CD4-positive, alpha-beta T cell (primary cell): ENCODE data around the gene DENND6B. TPM values are rescaled to one million over a fixed set of nuclear protein-coding genes. Genes with fewer than 3 reads are reported as not detected.

ENCODE experiments used
- ATAC-seq: fragments of 200-7000 bp; cut with Tn5 transposase; one replicate; pipeline ENCODE4 v1.10.0; 2022; ENCODE audit warnings: mild to moderate bottlenecking; ENCODE audit not compliant: poor library complexity
- CTCF ChIA-PET: fragments of 350-600 bp; sonication (Branson Sonifier 250); formaldehyde crosslinking; loops from one replicate; lab custom pipeline; 2021; ENCODE audit warnings: antibody characterized with exemption, inconsistent platforms; lab: Charles Lee
- POLR2A ChIA-PET: fragments of 350-600 bp; sonication (Branson Sonifier 250); formaldehyde crosslinking; loops from one replicate; lab custom pipeline; 2021; ENCODE audit warnings: antibody characterized with exemption, inconsistent platforms; lab: Charles Lee
- DNase-seq, 14 experiments: peaks; one replicate each; pipeline ENCODE4 v3.0.0-alpha.2; 2013 to 2020; ENCODE audit warnings: mixed read lengths in 2 of 14
- H3K27ac ChIP-seq, 2 donors: one replicate each; pipeline versions ENCODE4 v1.5.1 to v1.7.0; 2013; ENCODE audit warnings: low read length in 2 of 2, low read depth in 1 of 2, mild to moderate bottlenecking in 1 of 2
- H3K27me3 ChIP-seq, 2 experiments: 1 replicate in 1 of 2; 2 replicates in 1 of 2; pipeline versions ENCODE4 v1.6.1 to v1.7.0; 2013; ENCODE audit warnings: low read length in 2 of 2, control low read depth in 1 of 2, mild to moderate bottlenecking in 1 of 2, moderate library complexity in 1 of 2; ENCODE audit not compliant: insufficient read depth in 2 of 2, control insufficient read depth in 1 of 2
- H3K36me3 ChIP-seq: one replicate; pipeline ENCODE4 v1.6.1; 2013; ENCODE audit warnings: low read length, control low read depth; ENCODE audit not compliant: insufficient read depth
- H3K4me1 ChIP-seq: one replicate; pipeline ENCODE4 v1.6.1; 2013; ENCODE audit warnings: low read length, control low read depth; ENCODE audit not compliant: insufficient read depth
- H3K4me3 ChIP-seq: one replicate; pipeline ENCODE4 v1.5.1; 2013; ENCODE audit warnings: mild to moderate bottlenecking, low read length, moderate library complexity
- H3K9me3 ChIP-seq, 2 experiments: 1 replicate in 1 of 2; 2 replicates in 1 of 2; pipeline versions ENCODE4 v1.6.1 to v1.7.0; 2013; ENCODE audit warnings: low read length in 2 of 2, mild to moderate bottlenecking in 2 of 2, control low read depth in 1 of 2, moderate library complexity in 1 of 2; ENCODE audit not compliant: control insufficient read depth in 1 of 2, insufficient read depth in 1 of 2
- H3K27ac Mint-ChIP-seq: one replicate; pipeline ENCODE4 v1.8.0; 2020; ENCODE audit warnings: mixed read lengths
- H3K27me3 Mint-ChIP-seq: one replicate; pipeline ENCODE4 v1.8.0; 2021; ENCODE audit warnings: mixed read lengths
- H3K36me3 Mint-ChIP-seq: one replicate; pipeline ENCODE4 v1.8.0; 2021; ENCODE audit warnings: low read depth, mixed read lengths
- H3K4me1 Mint-ChIP-seq: one replicate; pipeline ENCODE4 v1.8.0; 2021; ENCODE audit warnings: low read depth, mixed read lengths
- H3K4me3 Mint-ChIP-seq: one replicate; pipeline ENCODE4 v1.8.0; 2020; ENCODE audit warnings: mild to moderate bottlenecking, mixed read lengths
- H3K9me3 Mint-ChIP-seq: one replicate; pipeline ENCODE4 v1.8.0; 2020; ENCODE audit warnings: mixed read lengths
- intact Hi-C, 2 experiments: fragments of 100-400 bp; cut with DNase I in 1 of 2; cut with micrococcal nuclease in 1 of 2; formaldehyde crosslinking; loops; one replicate each; pipeline versions ENCODE4 v1.15.1 to v1.9.0; 2023 to 2025; cut with DNase I, micrococcal nuclease
- total RNA-seq, 174 experiments: library from RNA in 2 of 174; stranded (reverse) in 2 of 174; gene quantifications; one replicate each; pipeline ENCODE4 v1.2.3 and lab custom pipeline; 2021 to 2026
- TF ChIP-seq, protein P1 (sequence below): fragments of 200-600 bp; IDR thresholded peaks from one replicate; pipeline ENCODE4 v1.8.0; 2022; ENCODE audit warnings: antibody characterized with exemption, mild to moderate bottlenecking

The DENND6B gene
- total RNA-seq, 2 experiments from 2014 or later: 1.8 to 1.9 TPM

DNA sequence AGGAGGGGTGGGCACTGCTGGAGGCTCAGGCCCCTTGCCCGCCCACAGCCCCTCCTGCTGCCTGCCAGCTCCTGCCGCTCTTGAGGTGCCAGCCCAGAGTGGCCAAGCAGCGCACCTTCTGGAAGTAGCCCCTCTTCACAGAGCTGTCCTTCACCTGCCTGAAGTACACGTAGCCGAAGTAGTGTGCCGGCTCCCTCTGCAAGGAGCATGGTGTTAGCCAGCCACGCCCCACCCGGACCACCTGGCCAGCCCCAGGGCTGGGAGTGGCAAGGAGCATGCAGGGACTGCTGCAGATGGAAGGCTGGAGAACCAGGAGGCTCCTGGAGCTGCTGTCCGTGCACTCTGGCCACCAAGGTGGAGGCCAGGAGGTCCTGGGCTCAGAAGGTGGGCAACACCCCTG is 9.6 kb downstream of the DENND6B start:
- ChIA-PET POLR2A (no interaction called here), CTCF (no interaction called here)
- DNase-seq (peak in 1 of 14 experiments; percentile 13), ATAC-seq (no peak)
- H3K36me3 ChIP-seq: no peaks in the 10 kb centered on the region
- H3K4me1 Mint-ChIP-seq: peaks cover 16% of the 10 kb centered on the region
- H3K4me3 Mint-ChIP-seq: no peak overlapping the region
- no peaks in the 10 kb centered on the region for H3K27me3 Mint-ChIP-seq
- no peak overlapping the region for H3K4me3 ChIP-seq
- H3K36me3 Mint-ChIP-seq: no peaks in the 10 kb centered on the region
- H3K27ac ChIP-seq: no peak overlapping the region
- H3K27me3 ChIP-seq: no peaks in the 10 kb centered on the region
- no peak overlapping the region for H3K27ac Mint-ChIP-seq
- TF ChIP-seq, protein P1, sequence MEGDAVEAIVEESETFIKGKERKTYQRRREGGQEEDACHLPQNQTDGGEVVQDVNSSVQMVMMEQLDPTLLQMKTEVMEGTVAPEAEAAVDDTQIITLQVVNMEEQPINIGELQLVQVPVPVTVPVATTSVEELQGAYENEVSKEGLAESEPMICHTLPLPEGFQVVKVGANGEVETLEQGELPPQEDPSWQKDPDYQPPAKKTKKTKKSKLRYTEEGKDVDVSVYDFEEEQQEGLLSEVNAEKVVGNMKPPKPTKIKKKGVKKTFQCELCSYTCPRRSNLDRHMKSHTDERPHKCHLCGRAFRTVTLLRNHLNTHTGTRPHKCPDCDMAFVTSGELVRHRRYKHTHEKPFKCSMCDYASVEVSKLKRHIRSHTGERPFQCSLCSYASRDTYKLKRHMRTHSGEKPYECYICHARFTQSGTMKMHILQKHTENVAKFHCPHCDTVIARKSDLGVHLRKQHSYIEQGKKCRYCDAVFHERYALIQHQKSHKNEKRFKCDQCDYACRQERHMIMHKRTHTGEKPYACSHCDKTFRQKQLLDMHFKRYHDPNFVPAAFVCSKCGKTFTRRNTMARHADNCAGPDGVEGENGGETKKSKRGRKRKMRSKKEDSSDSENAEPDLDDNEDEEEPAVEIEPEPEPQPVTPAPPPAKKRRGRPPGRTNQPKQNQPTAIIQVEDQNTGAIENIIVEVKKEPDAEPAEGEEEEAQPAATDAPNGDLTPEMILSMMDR: no peak
- intact Hi-C loops: no loop called here
- no peaks in the 10 kb centered on the region for H3K9me3 ChIP-seq
- H3K9me3 Mint-ChIP-seq: no peaks in the 10 kb centered on the region
- peaks cover 25% of the 10 kb centered on the region for H3K4me1 ChIP-seq

DNA sequence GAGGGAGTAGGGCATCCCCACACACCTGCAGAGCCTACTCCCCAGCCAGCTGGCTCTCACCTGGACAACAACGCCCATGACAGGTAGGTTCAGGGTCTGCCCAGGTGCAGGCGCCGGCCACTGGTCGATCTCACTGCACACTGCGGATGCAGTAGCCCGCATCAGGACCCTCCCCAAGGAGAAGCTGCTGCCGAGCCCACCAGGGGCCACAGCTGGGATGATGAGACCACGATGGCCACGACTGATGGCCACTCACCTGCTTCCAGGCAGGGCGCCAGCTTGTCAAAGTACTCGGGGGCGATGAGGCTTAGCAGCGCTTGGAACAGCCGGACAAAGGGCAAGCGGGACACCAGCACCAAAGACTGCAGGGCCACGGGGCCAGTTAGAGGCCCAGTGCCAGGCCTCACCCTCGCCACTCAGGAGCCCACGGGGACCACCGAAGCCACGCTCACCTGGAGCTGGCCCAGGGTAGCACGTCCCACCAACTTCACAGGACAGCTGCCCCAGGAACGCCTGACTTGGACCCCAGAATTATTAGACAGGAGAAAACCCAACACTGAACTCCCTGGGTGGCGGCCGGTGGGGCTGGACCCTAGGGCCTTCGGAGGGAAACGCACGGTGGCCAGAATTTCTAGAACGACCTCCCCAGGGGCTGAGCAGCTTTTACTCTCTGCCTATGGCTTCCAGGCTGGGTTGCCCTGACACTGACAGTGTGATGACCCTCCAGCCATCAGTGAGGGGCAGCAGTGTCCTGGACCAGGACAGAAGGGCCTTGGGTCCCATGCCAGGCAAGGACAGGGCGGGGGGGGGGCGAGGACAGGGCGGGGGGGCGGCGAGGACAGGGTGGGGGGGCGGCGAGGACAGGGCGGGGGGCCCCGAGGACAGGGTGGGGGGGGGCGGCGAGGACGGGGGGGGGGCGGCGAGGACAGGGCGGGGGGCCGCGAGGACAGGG is 10.4 kb downstream of the DENND6B start:
- Mint-ChIP-seq H3K4me1 (peaks cover 16% of the 10 kb centered on the region), H3K27me3 (no peaks in the 10 kb centered on the region), H3K27ac (no peak overlapping the region), H3K9me3 (no peaks in the 10 kb centered on the region), H3K36me3 (no peaks in the 10 kb centered on the region), H3K4me3 (no peak overlapping the region)
- H3K27me3 ChIP-seq: no peaks in the 10 kb centered on the region
- H3K27ac ChIP-seq: no peak overlapping the region
- peaks cover 25% of the 10 kb centered on the region for H3K4me1 ChIP-seq
- DNase-seq: no peak
- no peak overlapping the region for H3K4me3 ChIP-seq
- intact Hi-C loops: no loop called here
- ChIA-PET POLR2A (no interaction called here), CTCF (no interaction called here)
- H3K36me3 ChIP-seq: peaks cover 2% of the 10 kb centered on the region
- ATAC-seq: no peak
- TF ChIP-seq, protein P1: no peak
- no peaks in the 10 kb centered on the region for H3K9me3 ChIP-seq

DNA sequence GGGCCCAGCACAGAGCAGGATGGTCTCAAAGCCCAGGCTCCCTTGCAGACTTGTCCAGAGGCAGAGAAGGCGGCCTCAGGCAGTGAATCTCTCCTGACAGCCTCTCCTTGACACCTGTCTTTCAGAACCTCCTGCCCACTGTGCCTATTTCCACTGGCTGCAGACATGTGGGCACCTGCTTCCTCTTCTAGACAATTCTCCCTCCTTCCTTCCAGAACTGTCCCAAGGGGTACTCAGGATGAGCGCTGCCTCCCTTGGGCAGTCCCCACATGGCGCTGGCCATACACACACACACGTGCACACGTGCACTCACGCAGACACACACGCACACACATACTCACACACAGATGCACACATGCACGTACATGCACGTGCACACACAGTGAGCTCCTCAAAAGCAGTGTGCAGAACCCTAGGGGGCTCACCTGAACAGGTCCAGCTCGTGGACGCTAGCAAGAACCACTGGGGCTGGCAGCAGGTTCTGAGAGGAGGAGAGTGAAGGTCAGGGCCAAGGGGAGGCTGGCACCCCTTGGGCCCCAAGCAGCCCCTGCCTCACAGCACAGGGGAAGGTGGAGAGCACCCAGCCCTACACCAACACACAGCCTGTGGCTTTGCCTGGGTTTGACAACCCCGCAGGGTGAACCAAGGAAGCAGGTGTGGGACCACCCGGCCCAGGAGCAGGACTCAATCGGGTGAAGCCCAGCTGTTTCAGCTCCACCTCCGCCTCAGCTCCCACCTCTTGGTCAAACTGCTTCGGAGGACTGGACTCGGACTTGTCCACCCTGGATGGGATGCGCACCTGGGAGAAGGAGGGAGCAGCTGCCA is 11.3 kb downstream of the DENND6B start:
- POLR2A ChIA-PET: interaction anchor here (0.8 kb wide), 1 partner anchor 43 kb away, joined by 3 read pairs; no protein-coding TSS in a partner anchor
- Histone ChIP-seq H3K27me3 (no peaks in the 10 kb centered on the region), H3K9me3 (no peaks in the 10 kb centered on the region), H3K27ac (peak overlapping the region; percentile 26 to 57), H3K4me1 (peaks cover 25% of the 10 kb centered on the region), H3K36me3 (peaks cover 2% of the 10 kb centered on the region), H3K4me3 (no peak overlapping the region)
- CTCF ChIA-PET: interaction anchor here (1.1 kb wide), 1 partner anchor 39 kb away, joined by 3 read pairs; no protein-coding TSS in a partner anchor
- Mint-ChIP-seq H3K4me3 (peak overlapping the region; percentile 22), H3K4me1 (peaks cover 16% of the 10 kb centered on the region), H3K9me3 (no peaks in the 10 kb centered on the region), H3K27ac (peak overlapping the region; percentile 19), H3K36me3 (no peaks in the 10 kb centered on the region), H3K27me3 (no peaks in the 10 kb centered on the region)
- DNase-seq: no peak
- intact Hi-C loops: no loop called here
- ATAC-seq: no peak
- TF ChIP-seq, protein P1: no peak
